Fibroblast of lung (primary cell): ENCODE data around the gene FBXO34.

ENCODE experiments used
- CTCF ChIP-seq, 2 donors: IDR thresholded peaks in 1 of 2; conservative IDR thresholded peaks in 1 of 2; 1 replicate in 1 of 2; 2 replicates in 1 of 2; pipeline ENCODE4 v1.5.1; 2011 to 2012; ENCODE audit warnings: low read length in 2 of 2, control low read depth in 1 of 2, inconsistent platforms in 1 of 2, low read depth in 1 of 2, mild to moderate bottlenecking in 1 of 2
- EZH2 ChIP-seq: IDR thresholded peaks from 2 replicates; pipeline ENCODE4 v1.5.1; 2012; ENCODE audit warnings: low read length, control low read depth, mild to moderate bottlenecking; ENCODE audit errors: missing control alignments

- TF ChIP-seq CTCF (conservative IDR thresholded peaks at IDR 0.05 in 1 of 2, IDR thresholded peaks at IDR 0.05 in 1 of 2; ENCODE audit: low read depth in 1 of 2, low read length in 2 of 2) (no peak), EZH2 (no peak)
Measured at GRCh38 chr14:55389330-55389729, 118.1 kb downstream of the FBXO34 start.
